Upper lobe of left lung (tissue), 4 donors: ENCODE results near the gene CDH2.

Source experiments
- EP300 ChIP-seq, 4 donors: sonication (generic); formaldehyde crosslinking; IDR thresholded peaks; one replicate each; pipeline ENCODE4 v1.5.1; 2017; ENCODE audit warnings: antibody characterized with exemption in 4 of 4, control low read depth in 2 of 4
- POLR2A ChIP-seq, 4 donors: fragments of 450-650 bp; IDR thresholded peaks; one replicate each; pipeline ENCODE4 v1.5.1; 2016 to 2017; ENCODE audit warnings: antibody characterized with exemption in 4 of 4, mild to moderate bottlenecking in 2 of 4
- POLR2AphosphoS5 ChIP-seq, 2 donors: sonication (generic); formaldehyde crosslinking; IDR thresholded peaks; one replicate each; pipeline ENCODE4 v1.5.1; 2017; ENCODE audit warnings: antibody characterized with exemption in 2 of 2
- TF ChIP-seq, protein P1 (sequence below), 6 experiments: fragments of 450-650 bp in 4 of 6; fragments of 200-600 bp in 2 of 6; sonication (generic) in 2 of 6; IDR thresholded peaks; one replicate each; pipeline ENCODE4 v1.5.1; 2016 to 2019; ENCODE audit warnings: antibody characterized with exemption in 6 of 6

DNA sequence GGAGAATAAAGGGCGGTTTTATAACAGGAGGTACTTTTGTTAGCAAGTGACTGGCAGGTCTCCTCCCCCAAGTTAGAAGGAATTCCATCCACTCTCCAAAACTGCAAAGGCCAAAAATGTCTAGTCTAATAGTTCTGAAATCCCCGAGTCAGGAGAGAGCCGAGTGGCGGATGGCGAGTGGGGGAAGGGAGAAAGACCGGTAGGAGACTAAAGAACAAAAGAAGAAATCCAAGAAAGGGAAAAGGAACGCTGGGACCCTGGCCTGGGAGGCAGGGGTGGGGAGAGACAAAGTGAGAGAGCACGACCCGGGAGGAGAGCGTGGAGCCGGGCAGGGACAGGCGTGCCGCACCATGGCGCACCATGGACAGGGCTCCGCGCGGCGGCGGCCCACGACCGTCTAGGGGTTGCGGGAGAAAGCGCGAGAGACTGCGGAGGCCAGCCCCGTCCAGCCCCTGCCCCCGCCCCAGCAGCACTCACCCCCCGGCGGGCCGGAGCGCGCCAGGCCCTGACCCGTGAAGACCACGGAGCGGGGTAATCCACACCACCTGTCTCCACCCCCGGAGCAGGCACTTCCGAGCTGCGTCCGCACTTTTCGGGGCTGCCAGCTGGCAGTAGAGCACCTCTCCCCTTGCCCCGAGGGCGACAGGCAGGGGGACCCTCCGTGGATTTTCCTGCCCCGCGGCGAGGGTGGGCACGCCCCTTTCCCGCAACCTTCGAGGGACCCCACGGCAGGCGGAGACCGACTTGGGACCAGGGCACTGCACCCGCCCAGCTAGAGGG, 1.6 kb downstream of the CDH2 start:
- TF ChIP-seq, protein P1, sequence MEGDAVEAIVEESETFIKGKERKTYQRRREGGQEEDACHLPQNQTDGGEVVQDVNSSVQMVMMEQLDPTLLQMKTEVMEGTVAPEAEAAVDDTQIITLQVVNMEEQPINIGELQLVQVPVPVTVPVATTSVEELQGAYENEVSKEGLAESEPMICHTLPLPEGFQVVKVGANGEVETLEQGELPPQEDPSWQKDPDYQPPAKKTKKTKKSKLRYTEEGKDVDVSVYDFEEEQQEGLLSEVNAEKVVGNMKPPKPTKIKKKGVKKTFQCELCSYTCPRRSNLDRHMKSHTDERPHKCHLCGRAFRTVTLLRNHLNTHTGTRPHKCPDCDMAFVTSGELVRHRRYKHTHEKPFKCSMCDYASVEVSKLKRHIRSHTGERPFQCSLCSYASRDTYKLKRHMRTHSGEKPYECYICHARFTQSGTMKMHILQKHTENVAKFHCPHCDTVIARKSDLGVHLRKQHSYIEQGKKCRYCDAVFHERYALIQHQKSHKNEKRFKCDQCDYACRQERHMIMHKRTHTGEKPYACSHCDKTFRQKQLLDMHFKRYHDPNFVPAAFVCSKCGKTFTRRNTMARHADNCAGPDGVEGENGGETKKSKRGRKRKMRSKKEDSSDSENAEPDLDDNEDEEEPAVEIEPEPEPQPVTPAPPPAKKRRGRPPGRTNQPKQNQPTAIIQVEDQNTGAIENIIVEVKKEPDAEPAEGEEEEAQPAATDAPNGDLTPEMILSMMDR (IDR thresholded peaks at IDR 0.05), result no peak
- no peak for TF ChIP-seq EP300 (IDR thresholded peaks at IDR 0.05)
- no peak for TF ChIP-seq POLR2A (IDR thresholded peaks at IDR 0.05)
- no peak for TF ChIP-seq POLR2AphosphoS5 (IDR thresholded peaks at IDR 0.05)
